ENCODE measurements around the gene ANXA2R. TPM values are rescaled to one million over a fixed set of nuclear protein-coding genes. Genes with fewer than 3 reads are reported as not detected.

The ANXA2R gene
- total and polyA plus RNA-seq, 2 experiments from 2014 or later: 0.93 to 4.5 TPM

- H3K9me3 ChIP-seq (ENCODE audit: low read depth): no peaks in the 10 kb centered on the region
- no peak overlapping the region for H3K27ac ChIP-seq
- TF ChIP-seq CTCF (IDR thresholded peaks at IDR 0.05; ENCODE audit: poor library complexity): no peak
- no peak for TF ChIP-seq EZH2phosphoT487 (IDR thresholded peaks at IDR 0.05; ENCODE audit: low read depth, severe bottlenecking, unreplicated experiment)
- no peak for TF ChIP-seq EZH2 (IDR thresholded peaks at IDR 0.05; ENCODE audit: borderline replicate concordance)
- no peaks in the 10 kb centered on the region for H3K79me2 ChIP-seq
- H2AFZ ChIP-seq: no peak overlapping the region
- no peak overlapping the region for H3K4me3 ChIP-seq
- no peaks in the 10 kb centered on the region for H4K20me1 ChIP-seq (ENCODE audit: insufficient read depth, poor library complexity, severe bottlenecking)
- DNase-seq (ENCODE audit: low spot score): no peak
- H3K27me3 ChIP-seq: peaks cover 14% of the 10 kb centered on the region
- no peaks in the 10 kb centered on the region for H3K36me3 ChIP-seq (replicated peaks; ENCODE audit: insufficient read depth, low read depth)
- H3K9me2 ChIP-seq (replicated peaks; ENCODE audit: insufficient read depth): no peaks in the 10 kb centered on the region
- H3K4me2 ChIP-seq: no peak overlapping the region
- no peaks in the 10 kb centered on the region for H3K4me1 ChIP-seq (ENCODE audit: insufficient read depth)
Observed at GRCh38 chr5:43001748-43002147, 38.4 kb downstream of the ANXA2R start.

- H3K4me3 ChIP-seq: peak overlapping the region; percentile 30
- H3K9me3 ChIP-seq (ENCODE audit: low read depth): no peaks in the 10 kb centered on the region
- H3K9me2 ChIP-seq (replicated peaks; ENCODE audit: insufficient read depth): no peaks in the 10 kb centered on the region
- 36% methylated on average over 6 of the region's 6 CpGs for WGBS (ENCODE audit: low lambda C conversion rate, missing lambda C conversion rate)
- no peaks in the 10 kb centered on the region for H3K79me2 ChIP-seq
- H3K27me3 ChIP-seq: peaks cover 21% of the 10 kb centered on the region
- H2AFZ ChIP-seq: peak overlapping the region; percentile 61
- DNase-seq (ENCODE audit: low spot score): no peak
- peak overlapping the region; percentile 36 for H3K27ac ChIP-seq
- H3K4me2 ChIP-seq: peak overlapping the region; percentile 85
- H3K36me3 ChIP-seq (replicated peaks; ENCODE audit: insufficient read depth, low read depth): no peaks in the 10 kb centered on the region
- H3K4me1 ChIP-seq (ENCODE audit: insufficient read depth): no peaks in the 10 kb centered on the region
- no peaks in the 10 kb centered on the region for H4K20me1 ChIP-seq (ENCODE audit: insufficient read depth, poor library complexity, severe bottlenecking)
- no peak for TF ChIP-seq CTCF (IDR thresholded peaks at IDR 0.05; ENCODE audit: poor library complexity)
- TF ChIP-seq EZH2 (IDR thresholded peaks at IDR 0.05; ENCODE audit: borderline replicate concordance): no peak
- no peak for TF ChIP-seq EZH2phosphoT487 (IDR thresholded peaks at IDR 0.05; ENCODE audit: low read depth, severe bottlenecking, unreplicated experiment)
Observed at GRCh38 chr5:43000914-43001313, 39.2 kb downstream of the ANXA2R start.

- Histone ChIP-seq H3K4me3 (peak overlapping the region; percentile 30), H3K36me3 (replicated peaks; ENCODE audit: insufficient read depth, low read depth) (no peaks in the 10 kb centered on the region), H2AFZ (peak overlapping the region; percentile 61), H3K27ac (peak overlapping the region; percentile 36), H4K20me1 (ENCODE audit: insufficient read depth, poor library complexity, severe bottlenecking) (no peaks in the 10 kb centered on the region), H3K27me3 (peaks cover 23% of the 10 kb centered on the region), H3K79me2 (no peaks in the 10 kb centered on the region), H3K9me3 (ENCODE audit: low read depth) (no peaks in the 10 kb centered on the region), H3K4me1 (ENCODE audit: insufficient read depth) (no peaks in the 10 kb centered on the region), H3K4me2 (peak overlapping the region; percentile 85), H3K9me2 (replicated peaks; ENCODE audit: insufficient read depth) (no peaks in the 10 kb centered on the region)
- 4% methylated on average over 40 of the region's 40 CpGs for WGBS (ENCODE audit: low lambda C conversion rate, missing lambda C conversion rate)
- DNase-seq (ENCODE audit: low spot score): peak; percentile 57
- TF ChIP-seq EZH2phosphoT487 (IDR thresholded peaks at IDR 0.05; ENCODE audit: low read depth, severe bottlenecking, unreplicated experiment) (no peak), CTCF (IDR thresholded peaks at IDR 0.05; ENCODE audit: poor library complexity) (no peak), EZH2 (IDR thresholded peaks at IDR 0.05; ENCODE audit: borderline replicate concordance) (no peak)
Observed at GRCh38 chr5:43000111-43000840, 39.8 kb downstream of the ANXA2R start.
